SK-N-SH (cell line): ENCODE data around the gene PQBP1. TPM values are rescaled to one million over a fixed set of nuclear protein-coding genes. Genes with fewer than 3 reads are reported as not detected.

ENCODE experiments used
- CTCF ChIA-PET: fragments of 300-600, 350-600 bp; formaldehyde crosslinking; extraction: SDS; loops from one replicate; lab custom pipeline; 2021; lab: Yijun Ruan, JAX
- POLR2A ChIA-PET: fragments of 350-600 bp; sonication (Branson Sonifier 250); formaldehyde crosslinking; extraction: SDS; loops from one replicate; lab custom pipeline; 2020; ENCODE audit warnings: antibody characterized with exemption, inconsistent platforms; lab: Yijun Ruan, JAX
- DNase-seq: peaks from one replicate; pipeline ENCODE4 v3.0.0; 2012
- H2AFZ ChIP-seq: fragments of 200-600 bp; sonication (generic); 2 replicates; pipeline ENCODE4 v1.8.1; 2016; ENCODE audit warnings: antibody characterized with exemption, mild to moderate bottlenecking, low read depth
- H3F3A ChIP-seq: fragments of 200-600 bp; sonication (generic); replicated peaks from 2 replicates; pipeline ENCODE3; 2016; ENCODE audit warnings: antibody characterized with exemption, mild to moderate bottlenecking; ENCODE audit not compliant: insufficient read depth
- H3K27ac ChIP-seq, 2 experiments: fragments of 200-500 bp in 1 of 2; fragments of 200-600 bp in 1 of 2; sonication (Bioruptor generic) in 1 of 2; sonication (generic), shearing (Covaris generic) in 1 of 2; 2 replicates each; pipeline versions ENCODE4 v1.5.1 to v1.6.1; 2014 to 2016; ENCODE audit warnings: low read depth in 2 of 2, inconsistent platforms in 1 of 2, low read length in 1 of 2, mild to moderate bottlenecking in 1 of 2, mixed read lengths in 1 of 2
- H3K27me3 ChIP-seq: fragments of 200-600 bp; sonication (generic), shearing (Covaris generic); 2 replicates; pipeline ENCODE4 v1.6.1; 2016; ENCODE audit warnings: mixed run types; ENCODE audit not compliant: insufficient read depth
- H3K36me3 ChIP-seq, 2 experiments: fragments of 200-500 bp in 1 of 2; fragments of 200-600 bp in 1 of 2; sonication (Bioruptor generic) in 1 of 2; sonication (generic) in 1 of 2; replicated peaks in 1 of 2; 2 replicates each; pipeline versions ENCODE3 to v1.5.1; 2014 to 2016; ENCODE audit warnings: low read length in 1 of 2, mild to moderate bottlenecking in 1 of 2; ENCODE audit not compliant: insufficient read depth in 2 of 2, control insufficient read depth in 1 of 2
- H3K4me1 ChIP-seq, 2 experiments: fragments of 200-500 bp in 1 of 2; fragments of 200-600 bp in 1 of 2; sonication (Bioruptor generic) in 1 of 2; sonication (generic), shearing (Covaris generic) in 1 of 2; 2 replicates each; pipeline versions ENCODE4 v1.5.1 to v1.6.1; 2014 to 2016; ENCODE audit warnings: low read depth in 1 of 2, low read length in 1 of 2, mixed run types in 1 of 2; ENCODE audit not compliant: insufficient read depth in 2 of 2, control insufficient read depth in 1 of 2
- H3K4me2 ChIP-seq: fragments of 200-600 bp; sonication (generic), shearing (Covaris generic); 2 replicates; pipeline ENCODE4 v1.6.1; 2017; ENCODE audit warnings: mixed run types
- H3K4me3 ChIP-seq, 2 experiments: fragments of 200-500 bp in 1 of 2; fragments of 200-600 bp in 1 of 2; sonication (Bioruptor generic) in 1 of 2; sonication (generic), shearing (Covaris generic) in 1 of 2; 2 replicates each; pipeline versions ENCODE4 v1.5.1 to v1.8.1; 2014 to 2016; ENCODE audit warnings: low read depth in 2 of 2, inconsistent platforms in 1 of 2, low read length in 1 of 2, mild to moderate bottlenecking in 1 of 2, mixed read lengths in 1 of 2, moderate library complexity in 1 of 2
- H3K79me2 ChIP-seq: fragments of 200-600 bp; sonication (generic); 2 replicates; pipeline ENCODE4 v1.8.1; 2017; ENCODE audit warnings: mild to moderate bottlenecking; ENCODE audit not compliant: insufficient read depth
- H3K9ac ChIP-seq: fragments of 200-600 bp; sonication (generic); 2 replicates; pipeline ENCODE4 v1.6.1; 2017; ENCODE audit warnings: mixed run types
- H3K9me2 ChIP-seq: fragments of 200-600 bp; sonication (generic); 2 replicates; pipeline ENCODE4 v1.6.1; 2017; ENCODE audit warnings: mixed run types
- H3K9me3 ChIP-seq: fragments of 200-600 bp; sonication (generic); 2 replicates; pipeline ENCODE4 v1.6.1; 2017; ENCODE audit warnings: mixed run types, mild to moderate bottlenecking, moderate library complexity
- H4K20me1 ChIP-seq: fragments of 200-600 bp; sonication (generic); 2 replicates; pipeline ENCODE4 v1.6.1; 2017; ENCODE audit warnings: mild to moderate bottlenecking, mixed run types; ENCODE audit not compliant: insufficient read depth
- CTCF ChIP-seq: fragments of 200-600 bp; sonication (generic); IDR thresholded peaks from 2 replicates; pipeline ENCODE4 v1.6.1; 2017; ENCODE audit warnings: antibody characterized with exemption, mild to moderate bottlenecking, moderate library complexity
- EZH2phosphoT487 ChIP-seq: fragments of 200-600 bp; sonication (generic); IDR thresholded peaks from 2 replicates; pipeline ENCODE4 v1.6.1; 2017; ENCODE audit warnings: low read depth, mixed run types, mild to moderate bottlenecking, antibody characterized with exemption, moderate library complexity, borderline replicate concordance
- FOSL2 ChIP-seq: IDR thresholded peaks from 2 replicates; pipeline ENCODE4 v1.4.0; 2012; ENCODE audit warnings: low read depth, mild to moderate bottlenecking, moderate library complexity, borderline replicate concordance
- FOXJ3 ChIP-seq: sonication (generic); formaldehyde crosslinking; IDR thresholded peaks from 2 replicates; pipeline ENCODE4 v1.5.1; 2020; ENCODE audit warnings: mild to moderate bottlenecking, missing genetic modification reagents
- GABPA ChIP-seq: IDR thresholded peaks from 2 replicates; pipeline ENCODE4 v1.4.0; 2012; ENCODE audit warnings: low read depth, mild to moderate bottlenecking
- GATA2 ChIP-seq: sonication (generic); formaldehyde crosslinking; IDR thresholded peaks from 2 replicates; pipeline ENCODE4 v1.5.0; 2020; ENCODE audit warnings: mild to moderate bottlenecking, missing genetic modification reagents
- JUND ChIP-seq: IDR thresholded peaks from 2 replicates; pipeline ENCODE4 v1.4.0; 2012
- MEF2A ChIP-seq: IDR thresholded peaks from 2 replicates; pipeline ENCODE4 v1.4.0; 2012; ENCODE audit warnings: low read depth, borderline replicate concordance
- NFIC ChIP-seq: IDR thresholded peaks from 2 replicates; pipeline ENCODE4 v1.4.0; 2012; ENCODE audit warnings: borderline replicate concordance
- POLR2AphosphoS5 ChIP-seq: IDR thresholded peaks from 2 replicates; pipeline ENCODE4 v1.6.1; 2012; ENCODE audit warnings: low read depth, low read length
- RAD21 ChIP-seq: IDR thresholded peaks from 2 replicates; pipeline ENCODE4 v1.6.1; 2012; ENCODE audit warnings: mild to moderate bottlenecking, low read length
- REST ChIP-seq: IDR thresholded peaks from 2 replicates; pipeline ENCODE4 v1.6.1; 2012; ENCODE audit warnings: mild to moderate bottlenecking, low read depth, low read length, moderate library complexity
- RFX5 ChIP-seq: IDR thresholded peaks from 2 replicates; pipeline ENCODE4 v1.6.1; 2012; ENCODE audit warnings: mild to moderate bottlenecking, improper control_type of control experiment, low read length
- TEAD4 ChIP-seq: IDR thresholded peaks from 2 replicates; pipeline ENCODE4 v1.4.0; 2012; ENCODE audit warnings: mild to moderate bottlenecking, borderline replicate concordance; ENCODE audit not compliant: insufficient read depth
- YY1 ChIP-seq: IDR thresholded peaks from 2 replicates; pipeline ENCODE4 v1.4.0; 2012; ENCODE audit warnings: low read depth, mild to moderate bottlenecking
- WGBS: methylation state at CpG from one replicate; pipeline ENCODE4 v1.1.6; 2017; ENCODE audit warnings: low lambda C conversion rate; 5-methylcytosine and 5-hydroxymethylcytosine counted together
- polyA plus RNA-seq, 3 experiments: library from polyadenylated mRNA; depleted of rRNA; stranded (reverse); fragments of >200 nt; gene quantifications; 2 replicates each; pipeline ENCODE4 v1.2.3, GENCODE V29; 2012
- TF ChIP-seq, protein P1 (sequence below): IDR thresholded peaks from 2 replicates; pipeline ENCODE4; 2012

The PQBP1 gene, protein sequence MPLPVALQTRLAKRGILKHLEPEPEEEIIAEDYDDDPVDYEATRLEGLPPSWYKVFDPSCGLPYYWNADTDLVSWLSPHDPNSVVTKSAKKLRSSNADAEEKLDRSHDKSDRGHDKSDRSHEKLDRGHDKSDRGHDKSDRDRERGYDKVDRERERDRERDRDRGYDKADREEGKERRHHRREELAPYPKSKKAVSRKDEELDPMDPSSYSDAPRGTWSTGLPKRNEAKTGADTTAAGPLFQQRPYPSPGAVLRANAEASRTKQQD
- 67.2 and 113 TPM in 2 replicates for polyA plus RNA-seq (2012; rRNA removed)
- polyA plus RNA-seq (2012; cell fraction: cytosol; rRNA removed): 68.1 and 75.0 TPM in 2 replicates
- polyA plus RNA-seq (2012; cell fraction: nucleus; rRNA removed): 175 and 179 TPM in 2 replicates

- H3K9me3 ChIP-seq: no peaks in the 10 kb centered on the region
- peak within 1 kb of the TSS; percentile 23; the same call in 1 of the 2 replicates for H2AFZ ChIP-seq
- H3K4me1 ChIP-seq: peaks cover 0 to 4% of the 10 kb centered on the region in 2 experiments; a peak in 1 of 4 replicates
- H3K79me2 ChIP-seq: peaks cover 25% of the 10 kb centered on the region
- peak within 1 kb of the TSS; percentile 90 for H3K27ac ChIP-seq
- peak within 1 kb of the TSS; percentile 83 for H3K9ac ChIP-seq
- ChIA-PET POLR2A (interaction anchor here (0.7 to 1.3 kb wide), 5 partner anchors 14 to 300 kb away, joined by 3 to 6 read pairs (median 4); partner anchors contain the start of genes GRIPAP1 and PCSK1N), CTCF (interaction anchor here (0.8 to 1.7 kb wide), 4 partner anchors 14 to 220 kb away, joined by 3 to 8 read pairs (median 4); partner anchors contain the start of gene SLC35A2)
- H3K4me2 ChIP-seq: peak within 1 kb of the TSS; percentile 85
- no peaks in the 10 kb centered on the region for H3K9me2 ChIP-seq
- no peaks in the 10 kb centered on the region for H3F3A ChIP-seq
- no peaks in the 10 kb centered on the region for H3K27me3 ChIP-seq
- no peak for TF ChIP-seq NFIC
- TF ChIP-seq, protein P1, sequence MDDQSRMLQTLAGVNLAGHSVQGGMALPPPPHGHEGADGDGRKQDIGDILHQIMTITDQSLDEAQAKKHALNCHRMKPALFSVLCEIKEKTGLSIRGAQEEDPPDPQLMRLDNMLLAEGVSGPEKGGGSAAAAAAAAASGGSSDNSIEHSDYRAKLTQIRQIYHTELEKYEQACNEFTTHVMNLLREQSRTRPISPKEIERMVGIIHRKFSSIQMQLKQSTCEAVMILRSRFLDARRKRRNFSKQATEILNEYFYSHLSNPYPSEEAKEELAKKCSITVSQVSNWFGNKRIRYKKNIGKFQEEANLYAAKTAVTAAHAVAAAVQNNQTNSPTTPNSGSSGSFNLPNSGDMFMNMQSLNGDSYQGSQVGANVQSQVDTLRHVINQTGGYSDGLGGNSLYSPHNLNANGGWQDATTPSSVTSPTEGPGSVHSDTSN: peak; percentile 86
- TF ChIP-seq GABPA: no peak
- TF ChIP-seq RAD21: 0 out of 2 replicates have a peak, but pooled peaks have one; percentile 2
- TF ChIP-seq FOXJ3 (CRISPR knock-in tag): 0 out of 2 replicates have a peak, but pooled peaks have one; percentile 31
- peak; percentile 91 for TF ChIP-seq RFX5
- TF ChIP-seq GATA2 (CRISPR knock-in tag): no peak
- no peak for TF ChIP-seq FOSL2
- TF ChIP-seq YY1: peak; percentile 34; the same call in 1 of the 2 replicates
- TF ChIP-seq CTCF: no peak
- TF ChIP-seq MEF2A: no peak
- no peak for TF ChIP-seq JUND
- TF ChIP-seq REST: no peak
- TF ChIP-seq POLR2AphosphoS5: peak; percentile 85
- TF ChIP-seq EZH2phosphoT487: no peak
- TF ChIP-seq TEAD4: no peak
- 37% methylated on average over 37 of the region's 49 CpGs for WGBS
- H3K4me3 ChIP-seq: peak within 1 kb of the TSS; percentile 65 to 74
- peak; percentile 82 for DNase-seq
- peaks cover 4% of the 10 kb centered on the region; the same call in 1 of the 2 replicates for H4K20me1 ChIP-seq
- peaks cover 0 to 9% of the 10 kb centered on the region in 2 experiments for H3K36me3 ChIP-seq
Observed at GRCh38 chrX:48897625-48898306, at the start of gene PQBP1, which contains the start of gene TIMM17B. Gene PQBP1, plus strand, starts transcription at chrX:48897930. Its CDS starts 580 bp downstream, at chrX:48898510. Gene TIMM17B, minus strand, starts transcription at chrX:48897768. Its CDS starts 19 bp downstream, at chrX:48897749.
